ENCODE results near the gene FGF9. TPM values are rescaled to one million over a fixed set of nuclear protein-coding genes. Genes with fewer than 3 reads are reported as not detected.

FGF9 gene
- polyA plus RNA-seq, 1 donor (not counting 4 experiments of a cell fraction or from before 2014, with no cell fraction given), result not detected

DNA sequence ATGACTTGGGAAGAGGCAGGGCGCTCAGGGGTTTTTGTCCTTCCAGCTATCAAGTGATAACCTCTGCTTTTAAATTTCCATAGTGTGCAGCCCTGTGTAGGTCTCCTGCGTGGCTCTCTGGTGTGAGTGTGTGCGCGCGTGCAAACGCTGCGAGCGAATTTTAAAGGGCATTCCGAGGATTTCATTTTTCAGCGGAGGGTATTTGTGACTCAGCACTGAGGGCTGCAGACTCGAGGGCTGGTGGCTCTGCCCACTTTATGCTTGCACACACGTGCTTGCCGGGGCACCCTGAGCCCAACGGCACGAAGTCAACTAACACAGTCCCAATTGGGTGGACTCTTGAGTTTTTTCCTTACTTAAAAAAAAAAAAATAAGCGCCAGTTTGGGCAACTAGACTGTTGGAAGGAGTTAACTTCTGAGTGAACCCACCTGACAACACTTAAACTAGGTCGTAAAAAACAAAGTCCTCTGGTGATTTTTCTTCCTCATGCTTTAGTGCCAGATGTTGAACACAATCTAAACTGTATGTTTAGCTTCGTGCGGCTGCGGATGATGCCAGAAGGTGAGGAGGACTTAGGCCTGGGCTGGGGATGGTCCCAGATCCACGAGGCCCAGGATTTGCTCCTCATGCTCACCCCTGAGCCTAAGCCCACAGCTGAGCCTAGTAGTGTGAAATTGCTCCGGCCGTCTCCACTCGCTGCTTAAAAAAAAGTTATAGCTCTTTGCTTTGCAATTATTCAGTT, 2.1 kb downstream of the FGF9 start:
- no peak overlapping the region for H3K9ac ChIP-seq (ENCODE audit: control insufficient read depth, extremely low read depth, insufficient read depth, low read length)
- FAIRE-seq (no peak), DNase-seq (ENCODE audit: low read depth, low spot score) (no peak)
- no peak overlapping the region for H3K27ac ChIP-seq (ENCODE audit: control insufficient read depth, insufficient read depth, low read length)
- H3K36me3 ChIP-seq (ENCODE audit: control insufficient read depth in 2 of 2, extremely low read depth in 1 of 2, insufficient read depth in 2 of 2, low read length in 2 of 2), result no peaks in the 10 kb centered on the region
- no peak overlapping the region for H2AFZ ChIP-seq (ENCODE audit: control insufficient read depth, low read length)
- no peaks in the 10 kb centered on the region for H3K9me1 ChIP-seq (ENCODE audit: control insufficient read depth, extremely low read depth, insufficient read depth, low read length)
- H3K4me3 ChIP-seq (ENCODE audit: control insufficient read depth in 2 of 3, extremely low read depth in 1 of 3, insufficient read depth in 2 of 3, low read depth in 1 of 3, low read length in 3 of 3), result no peak overlapping the region
- TF ChIP-seq, protein P1, sequence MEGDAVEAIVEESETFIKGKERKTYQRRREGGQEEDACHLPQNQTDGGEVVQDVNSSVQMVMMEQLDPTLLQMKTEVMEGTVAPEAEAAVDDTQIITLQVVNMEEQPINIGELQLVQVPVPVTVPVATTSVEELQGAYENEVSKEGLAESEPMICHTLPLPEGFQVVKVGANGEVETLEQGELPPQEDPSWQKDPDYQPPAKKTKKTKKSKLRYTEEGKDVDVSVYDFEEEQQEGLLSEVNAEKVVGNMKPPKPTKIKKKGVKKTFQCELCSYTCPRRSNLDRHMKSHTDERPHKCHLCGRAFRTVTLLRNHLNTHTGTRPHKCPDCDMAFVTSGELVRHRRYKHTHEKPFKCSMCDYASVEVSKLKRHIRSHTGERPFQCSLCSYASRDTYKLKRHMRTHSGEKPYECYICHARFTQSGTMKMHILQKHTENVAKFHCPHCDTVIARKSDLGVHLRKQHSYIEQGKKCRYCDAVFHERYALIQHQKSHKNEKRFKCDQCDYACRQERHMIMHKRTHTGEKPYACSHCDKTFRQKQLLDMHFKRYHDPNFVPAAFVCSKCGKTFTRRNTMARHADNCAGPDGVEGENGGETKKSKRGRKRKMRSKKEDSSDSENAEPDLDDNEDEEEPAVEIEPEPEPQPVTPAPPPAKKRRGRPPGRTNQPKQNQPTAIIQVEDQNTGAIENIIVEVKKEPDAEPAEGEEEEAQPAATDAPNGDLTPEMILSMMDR (optimal IDR thresholded peaks at IDR 0.05 in 1 of 3, IDR thresholded peaks at IDR 0.05 in 1 of 3, conservative IDR thresholded peaks at IDR 0.05 in 1 of 3; ENCODE audit: extremely low read depth in 1 of 3, insufficient read depth in 2 of 3, low read length in 3 of 3), result no peak
- TF ChIP-seq EZH2 (IDR thresholded peaks at IDR 0.05; ENCODE audit: low read length), result no peak
- no peaks in the 10 kb centered on the region for H4K20me1 ChIP-seq (ENCODE audit: control insufficient read depth, extremely low read depth, insufficient read depth, low read length)
- H3K4me2 ChIP-seq (ENCODE audit: control insufficient read depth, extremely low read depth, insufficient read depth, low read depth, low read length), result peak overlapping the region; percentile 82
- peaks cover 21% of the 10 kb centered on the region for H3K4me1 ChIP-seq (ENCODE audit: control insufficient read depth, extremely low read depth, insufficient read depth, low read length)
- H3K79me2 ChIP-seq (ENCODE audit: control insufficient read depth, insufficient read depth, low read length), result no peaks in the 10 kb centered on the region
- peaks cover 51% of the 10 kb centered on the region for H3K27me3 ChIP-seq (ENCODE audit: control insufficient read depth, extremely low read depth, insufficient read depth, low read length)
- H3K9me3 ChIP-seq (ENCODE audit: control insufficient read depth, low read depth, low read length), result no peaks in the 10 kb centered on the region
- dilution Hi-C loops (cut with MboI; ENCODE audit: extremely low pct_ligation_motif_present, low sequenced_read_pairs), result no loop called here

DNA sequence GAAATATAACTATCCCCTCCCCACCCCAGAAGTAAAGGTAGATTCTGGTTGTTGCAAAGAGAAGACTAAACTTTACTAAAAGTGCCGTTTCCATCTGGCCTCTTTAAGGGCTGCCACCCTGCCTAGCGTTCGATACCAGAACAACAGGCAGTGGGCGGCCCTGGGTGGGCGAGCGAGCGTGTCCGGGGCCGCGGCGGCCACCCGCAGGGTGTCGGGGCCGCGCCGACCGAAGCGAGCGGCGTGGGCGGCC, 2.6 kb downstream of the FGF9 start:
- peaks cover 51% of the 10 kb centered on the region for H3K27me3 ChIP-seq (ENCODE audit: control insufficient read depth, extremely low read depth, insufficient read depth, low read length)
- H3K4me2 ChIP-seq (ENCODE audit: control insufficient read depth, extremely low read depth, insufficient read depth, low read depth, low read length), result peak overlapping the region; percentile 82
- no peak overlapping the region for H3K4me3 ChIP-seq (ENCODE audit: control insufficient read depth in 2 of 3, extremely low read depth in 1 of 3, insufficient read depth in 2 of 3, low read depth in 1 of 3, low read length in 3 of 3)
- H4K20me1 ChIP-seq (ENCODE audit: control insufficient read depth, extremely low read depth, insufficient read depth, low read length), result no peaks in the 10 kb centered on the region
- no peak overlapping the region for H3K27ac ChIP-seq (ENCODE audit: control insufficient read depth, insufficient read depth, low read length)
- DNase-seq (ENCODE audit: low read depth, low spot score), result no peak
- FAIRE-seq, result no peak
- H3K9me1 ChIP-seq (ENCODE audit: control insufficient read depth, extremely low read depth, insufficient read depth, low read length), result no peaks in the 10 kb centered on the region
- no peaks in the 10 kb centered on the region for H3K9me3 ChIP-seq (ENCODE audit: control insufficient read depth, low read depth, low read length)
- H3K36me3 ChIP-seq (ENCODE audit: control insufficient read depth in 2 of 2, extremely low read depth in 1 of 2, insufficient read depth in 2 of 2, low read length in 2 of 2), result no peaks in the 10 kb centered on the region
- no peak overlapping the region for H2AFZ ChIP-seq (ENCODE audit: control insufficient read depth, low read length)
- dilution Hi-C loops (cut with MboI; ENCODE audit: extremely low pct_ligation_motif_present, low sequenced_read_pairs), result no loop called here
- no peaks in the 10 kb centered on the region for H3K79me2 ChIP-seq (ENCODE audit: control insufficient read depth, insufficient read depth, low read length)
- TF ChIP-seq, protein P1 (optimal IDR thresholded peaks at IDR 0.05 in 1 of 3, IDR thresholded peaks at IDR 0.05 in 1 of 3, conservative IDR thresholded peaks at IDR 0.05 in 1 of 3; ENCODE audit: extremely low read depth in 1 of 3, insufficient read depth in 2 of 3, low read length in 3 of 3), result no peak
- no peak for TF ChIP-seq EZH2 (IDR thresholded peaks at IDR 0.05; ENCODE audit: low read length)
- no peak overlapping the region for H3K9ac ChIP-seq (ENCODE audit: control insufficient read depth, extremely low read depth, insufficient read depth, low read length)
- H3K4me1 ChIP-seq (ENCODE audit: control insufficient read depth, extremely low read depth, insufficient read depth, low read length), result peaks cover 21% of the 10 kb centered on the region
